GM13977 (cell line): Measurements from ENCODE around the gene POLR1E.
"Not testable (repeated sequence)": the region's sequence is repeated elsewhere in the genome, so short reads cannot be mapped to it uniquely, and the experiment has no call there.

Source experiments
- DNase-seq: peaks from one replicate; pipeline ENCODE4 v3.0.0; 2012; ENCODE audit warnings: low spot score
- CTCF ChIP-seq: IDR thresholded peaks from 2 replicates; pipeline ENCODE4 v1.5.1; 2012; ENCODE audit warnings: mild to moderate bottlenecking, control low read depth; ENCODE audit not compliant: insufficient read depth; ENCODE audit errors: extremely low read depth, missing control alignments
- in situ Hi-C: fragments of 300-500 bp; cut with MboI; formaldehyde crosslinking; loops from one replicate; pipeline ENCODE4 v1.12.0; 2022; ENCODE audit warnings: low sequenced_read_pairs, low pct_unique_long_range_greater_than_20kb, mixed read lengths, inconsistent platforms; ENCODE audit not compliant: unreplicated experiment

POLR1E gene

GRCh38 chr9:37456817-37457216 is 28.9 kb upstream of the POLR1E start:
- TF ChIP-seq CTCF: no peak
- in situ Hi-C loops: no loop called here
- DNase-seq: no peak

DNA sequence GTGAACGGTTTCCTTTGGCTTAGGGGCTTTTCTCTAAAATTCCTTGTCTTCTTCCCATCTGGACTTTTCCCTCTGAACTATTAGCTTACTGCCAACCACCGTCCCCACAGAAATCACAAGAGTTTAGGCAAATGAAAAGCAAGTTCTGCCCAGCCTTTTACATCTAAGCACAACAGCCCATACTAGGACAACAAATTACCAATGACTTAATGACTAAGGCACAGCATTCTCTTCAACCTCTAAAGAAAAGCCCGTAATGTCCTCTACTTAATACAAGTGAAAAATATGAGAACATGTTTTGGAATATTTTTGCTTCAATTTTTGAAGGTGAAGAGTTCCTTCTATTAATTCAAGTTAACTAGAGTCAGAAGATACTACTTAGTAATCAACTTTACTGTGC is 21.7 kb upstream of the POLR1E start:
- no peak for TF ChIP-seq CTCF
- in situ Hi-C loops: no loop called here
- no peak for DNase-seq

- TF ChIP-seq CTCF: no peak
- DNase-seq: peak; percentile 45
- in situ Hi-C loops: no loop called here
Measured at GRCh38 chr9:37464426-37465248, 21.1 kb upstream of the POLR1E start.

DNA sequence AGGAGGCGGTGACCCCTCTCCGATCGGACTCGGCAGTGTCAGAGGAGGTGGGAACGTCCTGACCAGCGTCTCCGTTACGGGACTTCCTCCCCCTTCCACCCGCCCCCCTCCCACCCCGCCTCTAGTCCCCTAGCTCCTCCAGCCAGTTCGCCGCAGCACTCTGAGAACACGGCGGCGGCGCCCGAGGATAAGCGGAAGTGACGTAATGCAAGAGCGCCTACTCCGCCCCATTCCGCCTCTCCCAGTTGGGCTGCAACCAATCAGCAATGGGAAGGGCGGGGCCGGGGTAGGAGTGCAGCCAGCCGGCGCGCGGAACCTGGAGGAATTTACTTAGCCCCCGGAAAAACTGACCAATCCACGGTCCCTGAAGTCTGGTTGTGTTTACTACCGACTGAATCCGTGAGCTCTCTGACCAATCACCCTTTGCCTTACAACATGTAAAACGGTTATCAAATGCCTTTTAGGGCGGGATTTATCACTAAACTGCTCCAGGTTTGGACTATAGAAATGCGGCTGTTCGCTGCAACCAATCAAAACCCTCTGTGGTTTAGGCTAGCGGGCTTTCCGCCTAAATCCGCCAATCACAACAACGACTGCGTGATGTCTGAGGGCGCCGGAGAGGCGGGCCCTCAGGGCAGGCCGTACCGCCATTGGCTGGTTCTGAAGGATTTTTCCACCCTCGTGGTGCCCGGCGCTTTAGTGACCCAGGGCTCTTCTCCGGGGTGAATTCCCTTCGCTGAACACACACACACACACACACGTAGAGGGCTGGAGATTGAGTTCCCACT is 20.3 kb upstream of the POLR1E start, which contains the start of gene ZBTB5:
ZBTB5 (minus strand) TSS at position 202 of the 788 bp plus-strand sequence. CDS start 22,899 bp downstream, outside the sequence.
- DNase-seq: peak; percentile 96
- no peak for TF ChIP-seq CTCF
- in situ Hi-C loops: no loop called here

- no peak for TF ChIP-seq CTCF
- DNase-seq: no peak
- in situ Hi-C loops: no loop called here
Measured at GRCh38 chr9:37466037-37466709, 19.6 kb upstream of the POLR1E start.

DNA sequence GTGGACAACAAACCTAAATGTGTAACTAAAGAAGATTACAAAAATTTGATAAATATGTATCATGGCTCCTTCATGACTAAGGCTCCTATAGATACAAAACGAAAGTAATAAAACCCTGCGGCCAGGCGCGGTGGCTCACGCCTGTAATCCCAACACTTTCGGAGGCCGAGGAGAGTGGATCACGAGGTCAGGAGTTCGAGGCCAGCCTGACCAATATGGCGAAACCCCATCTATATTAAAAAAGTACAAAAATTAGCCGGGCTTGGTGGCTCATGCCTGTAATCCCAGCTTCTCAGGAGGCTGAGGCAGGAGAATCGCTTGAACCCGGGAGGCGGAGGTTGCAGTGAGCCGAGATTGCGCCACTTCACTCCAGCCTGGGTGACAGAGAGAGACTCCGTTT is 18.2 kb upstream of the POLR1E start:
- in situ Hi-C loops, DNase-seq: not testable (repeated sequence)

DNA sequence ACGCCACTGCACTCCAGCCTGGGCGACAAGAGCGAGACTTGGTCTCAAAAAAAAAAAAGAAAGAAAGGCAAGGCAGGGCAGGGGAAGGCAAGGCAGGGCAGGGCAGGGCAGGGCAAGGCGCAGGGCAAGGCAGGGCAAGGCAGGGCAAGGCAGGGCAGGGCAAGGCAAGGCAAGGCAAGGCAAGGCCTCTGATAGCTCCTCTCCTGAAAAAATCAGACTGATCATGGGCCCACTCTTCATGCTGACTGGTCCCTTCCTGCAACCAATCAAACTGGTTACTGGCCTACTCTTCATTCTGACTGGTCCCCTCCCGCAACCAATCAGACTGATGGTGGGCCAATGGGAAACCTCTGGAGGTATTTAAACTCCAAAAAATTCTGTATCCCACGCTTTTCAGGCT is 17.1 kb upstream of the POLR1E start:
- DNase-seq: no peak
- no peak for TF ChIP-seq CTCF
- in situ Hi-C loops: no loop called here
